GM12892 (cell line): ENCODE measurements around the gene SLC12A3.

Experiments used
- POLR2A ChIP-seq: IDR thresholded peaks from 2 replicates; pipeline ENCODE4 v1.6.1; 2011; ENCODE audit warnings: low read depth, low read length, control low read depth
- POLR2AphosphoS5 ChIP-seq: IDR thresholded peaks from 2 replicates; pipeline ENCODE4 v1.6.1; 2011; ENCODE audit warnings: low read depth, low read length, control low read depth
- TAF1 ChIP-seq: IDR thresholded peaks from 2 replicates; pipeline ENCODE4 v1.6.1; 2011; ENCODE audit warnings: low read depth, mild to moderate bottlenecking, control low read depth, low read length, borderline replicate concordance

DNA sequence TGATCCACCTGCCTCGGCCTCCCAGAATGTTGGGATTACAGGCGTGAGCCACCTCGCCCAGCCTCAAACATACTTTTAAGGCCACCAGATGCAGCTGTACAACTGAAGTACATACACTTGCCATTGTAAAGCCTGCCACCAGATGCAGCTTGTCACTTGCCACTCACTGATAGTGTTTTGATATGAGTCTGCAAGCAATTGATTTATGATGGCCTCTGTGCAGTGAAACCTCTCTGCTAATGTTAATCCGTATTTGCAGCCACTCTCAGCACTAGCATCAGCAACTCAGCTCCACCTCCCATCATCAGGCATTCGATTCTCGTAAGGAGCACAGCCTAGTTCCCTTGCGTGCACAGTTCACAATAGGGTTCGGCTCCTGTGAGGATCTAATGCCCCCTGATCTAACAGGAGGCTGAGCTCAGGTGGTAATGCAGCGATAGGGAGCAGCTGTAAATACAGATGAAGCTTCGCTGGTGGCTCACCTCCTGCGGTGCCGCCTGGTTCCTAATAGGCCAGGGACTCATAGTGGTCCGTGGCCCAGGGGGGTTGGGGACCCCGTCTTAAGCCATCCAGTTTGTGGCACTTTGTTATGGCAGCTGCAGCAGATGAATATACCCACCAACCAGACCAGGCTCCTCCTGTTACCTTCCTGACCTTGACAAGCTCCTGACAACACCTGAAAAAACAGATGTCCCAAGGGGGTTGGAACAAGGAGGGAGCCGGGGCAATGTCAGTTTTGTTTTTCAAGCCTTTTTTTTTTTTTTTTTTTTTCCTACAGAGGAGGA is 65.7 kb downstream of the SLC12A3 start:
- no peak for TF ChIP-seq POLR2A
- TF ChIP-seq TAF1 = no peak
- no peak for TF ChIP-seq POLR2AphosphoS5
